PC-9 (cell line): Measurements from ENCODE around the gene CCDC117.
"Not testable (repeated sequence)": the region's sequence is repeated elsewhere in the genome, so short reads cannot be mapped to it uniquely, and the experiment has no call there.

Experiments used
- CTCF ChIP-seq: fragments of 200-600 bp; sonication (generic); conservative IDR thresholded peaks from 2 replicates; pipeline ENCODE4 v1.6.1; 2017; ENCODE audit warnings: mixed run types, antibody characterized with exemption, mild to moderate bottlenecking, moderate library complexity
- EZH2 ChIP-seq: fragments of 200-600 bp; sonication (generic); IDR thresholded peaks from 2 replicates; pipeline ENCODE4 v1.8.0; 2017; ENCODE audit warnings: antibody characterized with exemption, low read depth

DNA sequence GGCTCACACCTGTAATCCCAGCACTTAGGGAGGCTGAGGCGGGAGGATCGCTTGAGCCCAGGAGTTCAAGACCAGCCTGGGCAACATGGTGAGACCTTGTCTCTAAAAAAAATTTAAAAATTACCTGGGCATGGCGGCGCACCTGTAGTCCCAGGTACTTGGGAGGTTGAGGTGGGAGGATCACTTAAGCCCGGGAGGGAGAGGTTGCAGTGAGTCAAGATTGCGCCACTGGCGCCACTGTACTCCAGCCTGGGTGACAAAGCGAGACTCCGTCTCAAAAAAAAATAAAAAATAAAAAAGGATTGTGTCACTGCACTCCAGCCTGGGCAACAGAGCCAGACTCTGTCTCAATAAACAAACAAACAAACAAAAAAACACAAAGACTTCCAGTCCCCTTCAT lies 52.0 kb downstream of the CCDC117 start:
- TF ChIP-seq CTCF, EZH2: not testable (repeated sequence)
